Left lung (tissue), 10 donors: ENCODE data around the gene EIF4G3. TPM values are rescaled to one million over a fixed set of nuclear protein-coding genes. Genes with fewer than 3 reads are reported as not detected.

Source experiments
- ATAC-seq: fragments of 200-7000 bp; cut with Tn5 transposase; one replicate; pipeline ENCODE4 v1.9.1; 2020; ENCODE audit warnings: moderate library complexity
- DNase-seq, 4 donors: peaks; one replicate each; pipeline ENCODE4 v3.0.0-alpha.2; 2013 to 2020
- H3K27ac ChIP-seq, 2 donors: fragments of 200-600 bp; sonication (generic) in 1 of 2; one replicate each; pipeline versions ENCODE4 v1.5.0 to v1.8.0; 2020 to 2021
- H3K27me3 ChIP-seq, 2 donors: fragments of 200-600 bp; sonication (generic) in 1 of 2; one replicate each; pipeline versions ENCODE4 v1.5.0 to v1.8.0; 2020 to 2021
- H3K36me3 ChIP-seq, 2 donors: fragments of 200-600 bp; sonication (generic) in 1 of 2; one replicate each; pipeline versions ENCODE4 v1.5.0 to v1.8.0; 2020 to 2021
- H3K4me1 ChIP-seq, 2 donors: fragments of 200-600 bp; one replicate each; pipeline ENCODE4 v1.8.0; 2021
- H3K4me3 ChIP-seq, 2 donors: fragments of 200-600 bp; sonication (generic) in 1 of 2; one replicate each; pipeline versions ENCODE4 v1.5.0 to v1.8.0; 2020 to 2021; ENCODE audit warnings: mild to moderate bottlenecking in 1 of 2
- H3K9me3 ChIP-seq, 2 donors: fragments of 200-600 bp; sonication (generic) in 1 of 2; one replicate each; pipeline versions ENCODE4 v1.5.0 to v1.8.0; 2020 to 2021
- CTCF ChIP-seq, 2 donors: fragments of 200-600 bp; sonication (generic) in 1 of 2; IDR thresholded peaks; one replicate each; pipeline versions ENCODE4 v1.5.0 to v1.8.0; 2021; ENCODE audit warnings: antibody characterized with exemption in 2 of 2
- intact Hi-C, 2 donors: fragments of 100-400 bp; cut with DNase I; formaldehyde crosslinking; loops; one replicate each; pipeline versions ENCODE4 v1.11.2 to v1.14.2; 2022
- polyA plus RNA-seq, 6 donors: library from polyadenylated mRNA; unstranded; fragments of 120-200 nt; gene quantifications; one replicate each; pipeline ENCODE4 v1.2.1, GENCODE V29; 2013; ENCODE audit not compliant: insufficient read length in 6 of 6
- total RNA-seq, 2 donors: library from RNA; stranded (reverse); fragmentation: NEBNext Ultra II Directional; extraction: Animal tissue kit (Norgen Biotek cat#: 25700); gene quantifications; one replicate each; pipeline ENCODE4 v1.2.1, GENCODE V29; 2021
- donor health status: DM: no; HTN: yes; CAD: no.
- donor health status: DM: no; HTN: no; CAD: no.

The EIF4G3 gene
- total and polyA plus RNA-seq, 8 donors: 54.6 to 67.9 (median 61.7) TPM

- Histone ChIP-seq H3K36me3 (peaks cover 0 to 42% of the 10 kb centered on the region in 2 donors), H3K4me3 (no peak overlapping the region), H3K9me3 (no peaks in the 10 kb centered on the region), H3K27me3 (no peaks in the 10 kb centered on the region), H3K4me1 (no peaks in the 10 kb centered on the region), H3K27ac (no peak overlapping the region)
- intact Hi-C loops: no loop called here
- peak; percentile 93 for ATAC-seq
- no peak for DNase-seq
- no peak for TF ChIP-seq CTCF (IDR thresholded peaks at IDR 0.05)
Measured at GRCh38 chr1:20896826-20897225, 279.9 kb downstream of the EIF4G3 start.

- Histone ChIP-seq H3K27me3 (no peaks in the 10 kb centered on the region), H3K9me3 (no peaks in the 10 kb centered on the region), H3K27ac (no peak overlapping the region), H3K4me1 (no peaks in the 10 kb centered on the region), H3K4me3 (no peak overlapping the region), H3K36me3 (peaks cover 0 to 42% of the 10 kb centered on the region in 2 donors)
- ATAC-seq (no peak), DNase-seq (no peak)
- intact Hi-C loops: no loop called here
- TF ChIP-seq CTCF (IDR thresholded peaks at IDR 0.05): no peak
Measured at GRCh38 chr1:20893931-20894330, 282.8 kb downstream of the EIF4G3 start.

GRCh38 chr1:20891091-20891490 lies 285.6 kb downstream of the EIF4G3 start:
- no peaks in the 10 kb centered on the region for H3K27me3 ChIP-seq
- no peak for TF ChIP-seq CTCF (IDR thresholded peaks at IDR 0.05)
- H3K27ac ChIP-seq: no peak overlapping the region
- no peaks in the 10 kb centered on the region for H3K9me3 ChIP-seq
- no peak for ATAC-seq
- peaks cover 0 to 42% of the 10 kb centered on the region in 2 donors for H3K36me3 ChIP-seq
- DNase-seq: no peak
- no peaks in the 10 kb centered on the region for H3K4me1 ChIP-seq
- H3K4me3 ChIP-seq: no peak overlapping the region
- intact Hi-C loops: no loop called here

- intact Hi-C loops: no loop called here
- no peak for ATAC-seq
Measured at GRCh38 chr1:20887246-20887645, 289.5 kb downstream of the EIF4G3 start.

GRCh38 chr1:20885121-20885520 lies 291.6 kb downstream of the EIF4G3 start:
- H3K4me1 ChIP-seq: no peaks in the 10 kb centered on the region
- no peaks in the 10 kb centered on the region for H3K27me3 ChIP-seq
- intact Hi-C loops: no loop called here
- H3K4me3 ChIP-seq: no peak overlapping the region
- DNase-seq: no peak
- H3K9me3 ChIP-seq: no peaks in the 10 kb centered on the region
- H3K27ac ChIP-seq: no peak overlapping the region
- peaks cover 0 to 29% of the 10 kb centered on the region in 2 donors for H3K36me3 ChIP-seq
- no peak for TF ChIP-seq CTCF (IDR thresholded peaks at IDR 0.05)
- ATAC-seq: no peak

More at GRCh38 chr1:20887246-20887645, 289.5 kb downstream of the EIF4G3 start:
- Histone ChIP-seq H3K9me3 (no peaks in the 10 kb centered on the region), H3K36me3 (peaks cover 0 to 37% of the 10 kb centered on the region in 2 donors), H3K4me1 (no peaks in the 10 kb centered on the region), H3K27ac (no peak overlapping the region), H3K27me3 (no peaks in the 10 kb centered on the region), H3K4me3 (no peak overlapping the region)
- DNase-seq: no peak
- no peak for TF ChIP-seq CTCF (IDR thresholded peaks at IDR 0.05)
